ENCODE data around the gene GPC3.

Gene GPC3

DNA sequence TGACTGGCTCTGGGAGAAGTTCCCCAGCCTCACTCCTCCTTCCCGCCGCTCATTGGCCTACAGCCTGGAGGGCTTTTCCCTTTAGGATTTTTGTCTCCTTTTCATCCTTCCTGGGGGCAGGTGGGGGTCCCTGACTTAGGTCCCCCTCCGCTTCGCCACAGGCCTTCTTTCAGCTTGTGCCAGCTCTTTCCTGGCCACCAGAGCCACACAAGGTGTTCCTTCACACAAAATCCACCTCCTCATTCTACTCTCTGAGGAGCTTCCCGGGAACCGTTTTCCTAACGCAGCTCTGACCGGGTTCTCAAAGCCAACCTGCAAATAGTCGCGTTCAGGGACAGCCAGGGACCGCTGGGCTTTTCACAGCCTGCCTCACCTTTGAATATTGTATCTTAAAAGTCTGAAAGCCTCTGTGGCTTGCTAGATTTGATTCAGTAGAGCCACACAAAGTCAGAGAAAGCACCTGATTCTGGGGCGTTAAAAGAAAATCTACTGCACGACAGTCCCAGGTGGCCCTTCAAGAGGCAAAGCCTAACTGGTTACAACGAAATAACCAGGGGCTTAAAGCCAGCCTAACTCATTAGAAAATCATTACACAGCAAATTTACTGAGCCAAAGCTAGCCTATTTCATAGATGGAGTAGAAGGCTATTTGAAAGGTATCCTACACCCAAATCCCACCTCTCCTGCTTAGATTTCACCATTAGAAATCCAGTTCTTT is 731 bp upstream of the GPC3 start:
- Histone ChIP-seq H3K4me1 (ENCODE audit: control insufficient read depth, low read length) (no peaks in the 10 kb centered on the region), H3F3A (ENCODE audit: control insufficient read depth, insufficient read depth) (no peaks in the 10 kb centered on the region), H3K9me3 (ENCODE audit: control insufficient read depth, insufficient read depth, low read length) (no peaks in the 10 kb centered on the region), H4K20me1 (ENCODE audit: control insufficient read depth, insufficient read depth, low read depth, low read length) (no peaks in the 10 kb centered on the region), H3K27ac (ENCODE audit: low read depth, low read length) (no peak overlapping the region), H3K27me3 (ENCODE audit: control insufficient read depth, low read length) (no peaks in the 10 kb centered on the region), H3K9me2 (replicated peaks; ENCODE audit: control insufficient read depth, low read length) (no peaks in the 10 kb centered on the region), H3K4me3 (ENCODE audit: low read length) (no peak overlapping the region), H3K79me2 (ENCODE audit: control insufficient read depth, low read length) (no peaks in the 10 kb centered on the region), H3K36me3 (ENCODE audit: control insufficient read depth, low read length) (no peaks in the 10 kb centered on the region), H3K4me2 (ENCODE audit: low read length) (no peak overlapping the region)
- TF ChIP-seq, protein P1, sequence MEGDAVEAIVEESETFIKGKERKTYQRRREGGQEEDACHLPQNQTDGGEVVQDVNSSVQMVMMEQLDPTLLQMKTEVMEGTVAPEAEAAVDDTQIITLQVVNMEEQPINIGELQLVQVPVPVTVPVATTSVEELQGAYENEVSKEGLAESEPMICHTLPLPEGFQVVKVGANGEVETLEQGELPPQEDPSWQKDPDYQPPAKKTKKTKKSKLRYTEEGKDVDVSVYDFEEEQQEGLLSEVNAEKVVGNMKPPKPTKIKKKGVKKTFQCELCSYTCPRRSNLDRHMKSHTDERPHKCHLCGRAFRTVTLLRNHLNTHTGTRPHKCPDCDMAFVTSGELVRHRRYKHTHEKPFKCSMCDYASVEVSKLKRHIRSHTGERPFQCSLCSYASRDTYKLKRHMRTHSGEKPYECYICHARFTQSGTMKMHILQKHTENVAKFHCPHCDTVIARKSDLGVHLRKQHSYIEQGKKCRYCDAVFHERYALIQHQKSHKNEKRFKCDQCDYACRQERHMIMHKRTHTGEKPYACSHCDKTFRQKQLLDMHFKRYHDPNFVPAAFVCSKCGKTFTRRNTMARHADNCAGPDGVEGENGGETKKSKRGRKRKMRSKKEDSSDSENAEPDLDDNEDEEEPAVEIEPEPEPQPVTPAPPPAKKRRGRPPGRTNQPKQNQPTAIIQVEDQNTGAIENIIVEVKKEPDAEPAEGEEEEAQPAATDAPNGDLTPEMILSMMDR (IDR thresholded peaks at IDR 0.05; ENCODE audit: low read depth, low read length, poor library complexity, severe bottlenecking), result no peak
- TF ChIP-seq EZH2phosphoT487 (IDR thresholded peaks at IDR 0.05; ENCODE audit: borderline replicate concordance, low read length), result no peak

DNA sequence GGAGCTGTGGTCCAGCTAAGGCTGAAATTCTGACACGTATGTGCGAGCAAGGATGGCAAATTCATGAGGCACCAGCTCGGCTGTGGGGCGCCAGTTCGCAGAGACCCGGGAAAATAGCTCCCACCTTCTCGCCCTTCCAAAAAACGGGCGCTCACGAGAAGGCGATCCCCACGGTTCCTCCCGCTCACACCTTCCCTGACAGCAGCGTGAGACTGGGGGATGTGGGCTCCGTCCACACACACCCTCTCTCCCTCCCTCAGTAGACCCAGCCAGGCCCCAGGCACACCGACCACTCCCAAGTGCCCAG is 584 bp downstream of the GPC3 start:
- no peaks in the 10 kb centered on the region for H3F3A ChIP-seq (ENCODE audit: control insufficient read depth, insufficient read depth)
- no peaks in the 10 kb centered on the region for H3K27me3 ChIP-seq (ENCODE audit: control insufficient read depth, low read length)
- TF ChIP-seq EZH2phosphoT487 (IDR thresholded peaks at IDR 0.05; ENCODE audit: borderline replicate concordance, low read length), result no peak
- TF ChIP-seq, protein P1 (IDR thresholded peaks at IDR 0.05; ENCODE audit: low read depth, low read length, poor library complexity, severe bottlenecking), result no peak
- no peak overlapping the region for H3K4me2 ChIP-seq (ENCODE audit: low read length)
- no peaks in the 10 kb centered on the region for H3K9me3 ChIP-seq (ENCODE audit: control insufficient read depth, insufficient read depth, low read length)
- H3K4me1 ChIP-seq (ENCODE audit: control insufficient read depth, low read length), result no peaks in the 10 kb centered on the region
- no peaks in the 10 kb centered on the region for H3K9me2 ChIP-seq (replicated peaks; ENCODE audit: control insufficient read depth, low read length)
- H3K36me3 ChIP-seq (ENCODE audit: control insufficient read depth, low read length), result no peaks in the 10 kb centered on the region
- H3K4me3 ChIP-seq (ENCODE audit: low read length), result no peak overlapping the region
- no peaks in the 10 kb centered on the region for H4K20me1 ChIP-seq (ENCODE audit: control insufficient read depth, insufficient read depth, low read depth, low read length)
- H3K27ac ChIP-seq (ENCODE audit: low read depth, low read length), result no peak overlapping the region
- no peaks in the 10 kb centered on the region for H3K79me2 ChIP-seq (ENCODE audit: control insufficient read depth, low read length)

DNA sequence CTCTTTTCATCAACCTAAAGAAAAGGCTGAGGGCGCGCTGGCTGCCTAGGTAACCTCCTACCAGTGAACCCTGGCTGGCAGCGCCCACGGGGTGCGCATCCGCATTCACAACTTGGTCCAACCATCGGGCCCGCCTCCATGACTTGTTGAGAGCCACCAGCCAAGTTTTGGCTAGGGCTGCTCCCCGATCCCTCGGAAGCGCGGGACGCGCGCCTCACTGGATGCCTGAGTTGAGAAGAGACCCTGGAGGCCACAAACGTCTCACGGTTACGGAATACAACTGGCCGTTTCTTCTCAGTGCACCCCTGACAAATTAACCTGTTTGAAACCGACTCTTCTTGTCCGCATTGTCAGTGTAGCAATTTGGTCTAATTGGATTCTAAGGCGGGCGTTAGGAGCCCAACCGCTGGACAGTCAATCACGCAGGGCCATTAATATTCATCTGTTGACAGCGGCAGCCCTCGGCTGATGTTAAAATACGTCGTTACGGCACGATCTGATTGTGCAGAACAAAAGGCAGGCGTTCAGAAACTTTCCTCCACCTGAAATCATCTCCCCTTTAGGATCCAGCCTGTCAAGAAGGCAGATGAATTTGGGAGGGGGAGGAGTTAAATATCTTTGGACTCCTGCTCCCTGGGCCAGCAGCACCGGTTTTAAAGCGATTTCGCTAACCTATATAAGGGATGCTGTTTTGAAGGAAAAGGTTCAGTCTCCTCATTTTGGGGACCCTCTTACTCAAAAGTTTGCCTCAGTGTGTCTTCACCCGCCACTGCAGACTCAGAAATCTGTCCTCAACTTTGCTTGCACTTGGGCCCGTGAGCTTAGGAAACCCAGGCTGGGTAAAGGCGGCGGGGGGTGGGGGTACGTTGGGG is 1.2 kb downstream of the GPC3 start:
- Histone ChIP-seq H4K20me1 (ENCODE audit: control insufficient read depth, insufficient read depth, low read depth, low read length) (no peaks in the 10 kb centered on the region), H3K79me2 (ENCODE audit: control insufficient read depth, low read length) (no peaks in the 10 kb centered on the region), H3K4me3 (ENCODE audit: low read length) (no peak overlapping the region), H3K9me3 (ENCODE audit: control insufficient read depth, insufficient read depth, low read length) (no peaks in the 10 kb centered on the region), H3K27me3 (ENCODE audit: control insufficient read depth, low read length) (no peaks in the 10 kb centered on the region), H3K4me1 (ENCODE audit: control insufficient read depth, low read length) (no peaks in the 10 kb centered on the region), H3F3A (ENCODE audit: control insufficient read depth, insufficient read depth) (no peaks in the 10 kb centered on the region), H3K9me2 (replicated peaks; ENCODE audit: control insufficient read depth, low read length) (no peaks in the 10 kb centered on the region), H3K36me3 (ENCODE audit: control insufficient read depth, low read length) (no peaks in the 10 kb centered on the region), H3K27ac (ENCODE audit: low read depth, low read length) (no peak overlapping the region), H3K4me2 (ENCODE audit: low read length) (no peak overlapping the region)
- TF ChIP-seq, protein P1 (IDR thresholded peaks at IDR 0.05; ENCODE audit: low read depth, low read length, poor library complexity, severe bottlenecking), result no peak
- TF ChIP-seq EZH2phosphoT487 (IDR thresholded peaks at IDR 0.05; ENCODE audit: borderline replicate concordance, low read length), result no peak

Measured in DOHH2 (cell line).